Upper lobe of left lung (tissue), 4 donors: ENCODE data around the gene XPNPEP2.

Experiments used
- POLR2A ChIP-seq, 4 donors: fragments of 450-650 bp; IDR thresholded peaks; one replicate each; pipeline ENCODE4 v1.5.1; 2016 to 2017; ENCODE audit warnings: antibody characterized with exemption in 4 of 4, mild to moderate bottlenecking in 2 of 4
- TF ChIP-seq, protein P1 (sequence below), 6 experiments: fragments of 450-650 bp in 4 of 6; fragments of 200-600 bp in 2 of 6; sonication (generic) in 2 of 6; IDR thresholded peaks; one replicate each; pipeline ENCODE4 v1.5.1; 2016 to 2019; ENCODE audit warnings: antibody characterized with exemption in 6 of 6

GRCh38 chrX:129777218-129778030 is 38.6 kb downstream of the XPNPEP2 start:
- TF ChIP-seq, protein P1, sequence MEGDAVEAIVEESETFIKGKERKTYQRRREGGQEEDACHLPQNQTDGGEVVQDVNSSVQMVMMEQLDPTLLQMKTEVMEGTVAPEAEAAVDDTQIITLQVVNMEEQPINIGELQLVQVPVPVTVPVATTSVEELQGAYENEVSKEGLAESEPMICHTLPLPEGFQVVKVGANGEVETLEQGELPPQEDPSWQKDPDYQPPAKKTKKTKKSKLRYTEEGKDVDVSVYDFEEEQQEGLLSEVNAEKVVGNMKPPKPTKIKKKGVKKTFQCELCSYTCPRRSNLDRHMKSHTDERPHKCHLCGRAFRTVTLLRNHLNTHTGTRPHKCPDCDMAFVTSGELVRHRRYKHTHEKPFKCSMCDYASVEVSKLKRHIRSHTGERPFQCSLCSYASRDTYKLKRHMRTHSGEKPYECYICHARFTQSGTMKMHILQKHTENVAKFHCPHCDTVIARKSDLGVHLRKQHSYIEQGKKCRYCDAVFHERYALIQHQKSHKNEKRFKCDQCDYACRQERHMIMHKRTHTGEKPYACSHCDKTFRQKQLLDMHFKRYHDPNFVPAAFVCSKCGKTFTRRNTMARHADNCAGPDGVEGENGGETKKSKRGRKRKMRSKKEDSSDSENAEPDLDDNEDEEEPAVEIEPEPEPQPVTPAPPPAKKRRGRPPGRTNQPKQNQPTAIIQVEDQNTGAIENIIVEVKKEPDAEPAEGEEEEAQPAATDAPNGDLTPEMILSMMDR (IDR thresholded peaks at IDR 0.05): no peak
- peak in 1 of 4 donors; percentile 58 for TF ChIP-seq POLR2A (IDR thresholded peaks at IDR 0.05)
